Measurements from ENCODE around the gene ADGRD1.

GRCh38 chr12:131035245-131035681, 81.6 kb downstream of the ADGRD1 start:
- TF ChIP-seq TAF1 (IDR thresholded peaks at IDR 0.05; ENCODE audit: low read depth, low read length) (no peak), POLR2A (IDR thresholded peaks at IDR 0.05; ENCODE audit: low read depth, low read length) (no peak), POLR2AphosphoS5 (IDR thresholded peaks at IDR 0.05; ENCODE audit: low read depth, low read length) (no peak)
